SK-N-DZ (cell line): Measurements from ENCODE around the gene TMCO4.

Experiments used
- DNase-seq: peaks from one replicate; pipeline ENCODE4 v3.0.0-alpha.2; 2015; ENCODE audit warnings: low spot score

The TMCO4 gene

GRCh38 chr1:19776287-19776686 is 23.4 kb downstream of the TMCO4 start:
- no peak for DNase-seq

- DNase-seq = no peak
Observed at GRCh38 chr1:19775831-19776230, 23.9 kb downstream of the TMCO4 start.

- no peak for DNase-seq
Observed at GRCh38 chr1:19775317-19775716, 24.4 kb downstream of the TMCO4 start.

- no peak for DNase-seq
Observed at GRCh38 chr1:19774180-19774785, 25.4 kb downstream of the TMCO4 start.

GRCh38 chr1:19773485-19773884 is 26.2 kb downstream of the TMCO4 start:
- no peak for DNase-seq

- no peak for DNase-seq
Observed at GRCh38 chr1:19772053-19772452, 27.7 kb downstream of the TMCO4 start.

GRCh38 chr1:19771350-19771749 is 28.4 kb downstream of the TMCO4 start:
- no peak for DNase-seq

- DNase-seq = no peak
Observed at GRCh38 chr1:19770436-19771190, 29.1 kb downstream of the TMCO4 start.

GRCh38 chr1:19769211-19769932 is 30.3 kb downstream of the TMCO4 start:
- no peak for DNase-seq

GRCh38 chr1:19768353-19769210 is 31.1 kb downstream of the TMCO4 start:
- DNase-seq = no peak

- no peak for DNase-seq
Observed at GRCh38 chr1:19765623-19766022, 34.1 kb downstream of the TMCO4 start.

- no peak for DNase-seq
Observed at GRCh38 chr1:19764848-19765247, 34.9 kb downstream of the TMCO4 start.

- DNase-seq = no peak
Observed at GRCh38 chr1:19762175-19762779, 37.4 kb downstream of the TMCO4 start.

- no peak for DNase-seq
Observed at GRCh38 chr1:19759740-19760089, 40.0 kb downstream of the TMCO4 start.

GRCh38 chr1:19758227-19758830 is 41.4 kb downstream of the TMCO4 start:
- DNase-seq = no peak

GRCh38 chr1:19757641-19758040 is 42.1 kb downstream of the TMCO4 start:
- DNase-seq = no peak

- DNase-seq = no peak
Observed at GRCh38 chr1:19756480-19756879, 43.2 kb downstream of the TMCO4 start.

GRCh38 chr1:19754482-19754881 is 45.2 kb downstream of the TMCO4 start:
- DNase-seq = peak; percentile 15

- peak; percentile 59 for DNase-seq
Observed at GRCh38 chr1:19752083-19752696, 47.5 kb downstream of the TMCO4 start.

GRCh38 chr1:19750882-19751276 is 48.8 kb downstream of the TMCO4 start:
- no peak for DNase-seq
